GM18858 (cell line): ENCODE results near the gene FAU.
A peak's percentile ranks its signal among the peaks of the same experiment; 100 is the strongest.
"Not testable (repeated sequence)": the region's sequence is repeated elsewhere in the genome, so short reads cannot be mapped to it uniquely, and the experiment has no call there.

Source experiments
- ATAC-seq: cut with Tn5 transposase; IDR thresholded peaks from one replicate; pipeline ENCODE4 v1.9.1; 2021; ENCODE audit not compliant: unreplicated experiment

The FAU gene

GRCh38 chr11:65124480-65125196 is 2.7 kb upstream of the FAU start:
- ATAC-seq = no peak

- no peak for ATAC-seq
Measured at GRCh38 chr11:65121447-65121864, 478 bp downstream of the FAU start.

GRCh38 chr11:65120831-65121230 is 1.1 kb downstream of the FAU start:
- ATAC-seq = no peak

DNA sequence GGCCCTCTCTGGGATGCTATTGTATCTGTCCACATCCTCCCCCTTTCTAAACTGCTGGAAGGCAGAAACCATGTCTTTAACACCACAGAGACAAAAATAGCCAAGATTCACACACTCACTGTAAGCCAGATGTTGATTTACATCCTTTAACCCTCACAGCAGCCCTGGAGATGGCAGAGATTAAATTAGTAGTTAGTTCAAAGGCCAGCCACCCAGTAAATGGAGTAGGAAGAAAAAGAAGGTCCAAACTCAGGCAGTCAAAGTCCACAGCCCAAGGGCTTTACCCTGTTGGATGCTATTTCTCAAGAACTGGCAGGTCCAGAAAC is 2.3 kb downstream of the FAU start:
- ATAC-seq = no peak

DNA sequence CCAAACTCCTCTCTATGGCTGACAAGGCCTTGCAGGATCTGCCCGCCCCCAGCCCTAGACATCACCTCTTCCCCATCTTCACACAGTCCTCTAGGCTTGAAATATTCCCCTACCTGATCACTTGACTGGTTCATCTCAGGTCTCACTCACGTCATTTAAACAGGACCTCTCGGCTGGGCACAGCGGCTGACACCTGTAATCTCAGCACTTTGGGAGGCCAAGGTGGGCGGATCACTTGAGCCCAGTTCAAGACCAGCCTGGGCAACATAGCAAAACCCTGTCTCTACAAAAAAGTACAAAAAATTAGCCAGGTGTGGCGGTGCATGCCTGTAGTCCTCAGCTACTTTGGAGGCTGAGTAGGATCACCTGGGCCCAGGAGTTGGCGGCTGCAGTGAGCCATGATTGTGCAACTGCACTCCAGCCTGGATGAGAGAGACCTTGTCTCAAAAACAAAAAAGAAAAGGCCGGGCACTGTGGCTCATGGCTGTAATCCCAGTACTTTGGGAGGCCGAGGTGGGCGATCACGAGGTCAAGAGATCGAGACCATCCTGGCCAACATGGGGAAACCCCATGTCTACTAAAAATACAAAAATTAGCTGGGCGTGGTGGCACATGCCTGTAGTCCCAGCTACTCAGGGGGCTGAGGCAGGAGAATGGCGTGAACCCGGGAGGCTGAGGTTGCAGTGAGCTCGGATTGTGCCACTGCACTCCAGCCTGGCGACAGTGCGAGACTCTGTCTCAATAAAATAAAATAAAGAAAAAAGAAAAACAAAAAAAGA is 2.9 kb downstream of the FAU start:
- ATAC-seq = not testable (repeated sequence)

- ATAC-seq = no peak
Measured at GRCh38 chr11:65118097-65118837, 3.7 kb downstream of the FAU start.

- ATAC-seq = peak; percentile 36
Measured at GRCh38 chr11:65117206-65118096, 4.5 kb downstream of the FAU start, which contains the start of gene ZNHIT2. Gene ZNHIT2 (minus strand): TSS chr11:65117701. CDS start chr11:65117653, 48 bp downstream.

GRCh38 chr11:65116370-65117205 is 5.3 kb downstream of the FAU start:
- ATAC-seq = no peak

- ATAC-seq = no peak
Measured at GRCh38 chr11:65115361-65116082, 6.4 kb downstream of the FAU start.

DNA sequence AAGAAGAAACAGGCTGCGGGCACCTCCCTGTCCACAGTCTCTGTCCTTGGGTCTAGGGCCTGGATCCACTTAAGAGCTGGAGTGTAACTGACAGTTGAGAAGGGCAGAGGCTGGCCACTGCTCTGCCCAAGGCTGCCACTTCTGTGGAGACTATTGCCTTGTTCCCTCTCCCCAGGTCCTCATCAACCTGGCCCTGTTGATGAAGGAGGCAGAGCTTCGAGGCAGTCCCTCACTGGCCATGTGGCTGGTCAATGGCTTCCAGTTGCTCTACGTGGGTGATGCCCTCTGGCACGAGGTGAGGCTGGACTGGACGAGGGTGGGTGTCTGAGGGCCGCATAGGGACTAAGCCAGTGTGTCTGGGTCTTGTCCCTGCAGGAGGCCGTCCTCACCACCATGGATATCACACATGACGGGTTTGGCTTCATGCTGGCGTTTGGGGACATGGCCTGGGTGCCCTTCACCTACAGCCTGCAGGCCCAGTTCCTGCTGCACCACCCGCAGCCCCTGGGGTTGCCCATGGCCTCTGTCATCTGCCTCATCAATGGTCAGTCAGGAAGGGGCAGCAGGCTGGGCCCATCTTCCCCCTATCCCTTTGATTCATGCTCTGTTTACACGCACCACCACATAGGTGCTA is 7.3 kb downstream of the FAU start:
- no peak for ATAC-seq

- ATAC-seq = no peak
Measured at GRCh38 chr11:65113839-65114238, 8.1 kb downstream of the FAU start.

DNA sequence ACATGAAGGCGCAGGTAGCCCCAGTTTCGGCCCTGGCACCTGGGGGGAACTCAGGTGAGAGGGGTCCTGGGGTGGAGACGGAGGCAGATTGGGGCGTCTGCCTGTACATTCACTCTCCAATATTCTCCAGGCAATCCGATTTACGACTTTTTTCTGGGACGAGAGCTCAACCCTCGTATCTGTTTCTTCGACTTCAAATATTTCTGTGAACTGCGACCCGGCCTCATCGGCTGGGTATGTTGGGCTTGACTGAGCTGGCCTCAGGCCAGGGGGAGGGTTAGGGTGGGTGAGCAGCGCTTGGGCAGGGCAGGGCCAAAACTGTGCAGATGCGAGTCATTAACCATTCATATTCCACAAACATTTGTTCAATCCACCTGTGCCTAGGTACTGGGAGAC is 8.6 kb downstream of the FAU start:
- no peak for ATAC-seq

GRCh38 chr11:65112546-65113360 is 9.2 kb downstream of the FAU start:
- ATAC-seq = no peak

GRCh38 chr11:65111744-65112545 is 10.0 kb downstream of the FAU start, which contains the start of gene TM7SF2:
Gene TM7SF2 (plus strand): TSS chr11:65111872. CDS start chr11:65112016, 144 bp downstream.
- peak; percentile 41 for ATAC-seq

- ATAC-seq = no peak
Measured at GRCh38 chr11:65111159-65111743, 10.7 kb downstream of the FAU start.

GRCh38 chr11:65110354-65110861 is 11.5 kb downstream of the FAU start:
- no peak for ATAC-seq
